K562 (cell line): Measurements from ENCODE around the gene LSP1. TPM values are rescaled to one million over a fixed set of nuclear protein-coding genes. Genes with fewer than 3 reads are reported as not detected.

ENCODE experiments used
- CREB3 ChIP-seq: fragments of 450-650 bp; conservative IDR thresholded peaks from 2 replicates; pipeline ENCODE4 v1.6.1; 2016; ENCODE audit warnings: missing genetic modification characterization, low read depth, mild to moderate bottlenecking, missing compliant biosample characterization, moderate library complexity
- CXXC5 ChIP-seq: fragments of 250-450 bp; sonication (Bioruptor Pico); IDR thresholded peaks from 2 replicates; pipeline ENCODE4 v1.8.0; 2022; ENCODE audit warnings: inconsistent platforms, mild to moderate bottlenecking, moderate library complexity
- HMGN3 ChIP-seq: IDR thresholded peaks from 2 replicates; pipeline ENCODE4 v1.6.1; 2011; ENCODE audit warnings: borderline replicate concordance, low read depth, mild to moderate bottlenecking, mixed read lengths, low read length; ENCODE audit not compliant: insufficient read length; ENCODE audit errors: extremely low read depth
- MECOM ChIP-seq: fragments of 250-450 bp; sonication (Bioruptor Pico); IDR thresholded peaks from 2 replicates; pipeline ENCODE4 v1.8.0; 2022; ENCODE audit warnings: inconsistent platforms
- NFYB ChIP-seq: IDR thresholded peaks from 2 replicates; pipeline ENCODE4 v1.6.1; 2011; ENCODE audit warnings: mild to moderate bottlenecking, moderate library complexity; ENCODE audit not compliant: insufficient read length; ENCODE audit errors: extremely low read depth
- PYGO2 ChIP-seq: fragments of 450-650 bp; IDR thresholded peaks from 2 replicates; pipeline ENCODE4 v1.6.1; 2016; ENCODE audit warnings: mild to moderate bottlenecking, missing genetic modification characterization, moderate library complexity, missing compliant biosample characterization
- RCOR1 ChIP-seq, 2 experiments: IDR thresholded peaks; 2 replicates each; pipeline ENCODE4 v1.6.1; 2012; ENCODE audit warnings: low read depth in 2 of 2, low read length in 2 of 2, borderline replicate concordance in 1 of 2, improper control_type of control experiment in 1 of 2
- SMC3 ChIP-seq: conservative IDR thresholded peaks from 2 replicates; pipeline ENCODE4 v1.6.1; 2011; ENCODE audit warnings: low read depth, low read length, improper control_type of control experiment; ENCODE audit not compliant: insufficient read depth
- THRAP3 ChIP-seq: fragments of 450-650 bp; IDR thresholded peaks from 2 replicates; pipeline ENCODE4 v1.6.1; 2016; ENCODE audit warnings: mild to moderate bottlenecking, inconsistent platforms, borderline replicate concordance
- UBTF ChIP-seq, 2 experiments: IDR thresholded peaks; 2 replicates each; pipeline ENCODE4 v1.6.1; 2012; ENCODE audit warnings: improper control_type of control experiment in 2 of 2, low read depth in 2 of 2, low read length in 2 of 2, borderline replicate concordance in 1 of 2
- ZBTB1 ChIP-seq: sonication (generic); formaldehyde crosslinking; IDR thresholded peaks from 2 replicates; pipeline ENCODE4 v1.8.1; 2023; ENCODE audit warnings: missing genetic modification reagents, low read depth, mild to moderate bottlenecking, borderline replicate concordance
- ZNF212 ChIP-seq: fragments of 450-650 bp; formaldehyde crosslinking; IDR thresholded peaks from 2 replicates; pipeline ENCODE4 v1.4.0; 2020; ENCODE audit warnings: mild to moderate bottlenecking
- polyA plus RNA-seq, 8 experiments: library from polyadenylated mRNA; depleted of rRNA in 4 of 8; stranded (reverse) in 5 of 8; unstranded in 3 of 8; fragments of >200 nt; fragmentation: Nextera tagmentation in 2 of 8; fragmentation: Illumina TruSeq in 1 of 8; extraction: Ambion mirVana in 2 of 8; extraction: Trizol in 1 of 8; gene quantifications; 2 replicates each; pipeline versions ENCODE4 v1.2.1 to v1.2.3, GENCODE V29; 2011 to 2014; ENCODE audit warnings: inconsistent platforms in 1 of 8, missing spikeins in 1 of 8
- total RNA-seq, 7 experiments: library from RNA; depleted of rRNA in 6 of 7; stranded (reverse); fragments of >200 nt in 6 of 7; fragmentation: Illumina TruSeq in 2 of 7; extraction: Trizol in 2 of 7; gene quantifications; 2 replicates each; pipeline versions ENCODE4 v1.2.1 to v1.2.3, GENCODE V29; 2011 to 2021; ENCODE audit warnings: low replicate concordance in 1 of 7
- TF ChIP-seq, protein P1 (sequence below): sonication (generic); formaldehyde crosslinking; IDR thresholded peaks from 2 replicates; pipeline ENCODE4 v1.8.0; 2023; ENCODE audit warnings: mild to moderate bottlenecking, missing genetic modification reagents
- TF ChIP-seq, protein P2 (sequence below): sonication (generic); formaldehyde crosslinking; IDR thresholded peaks from 2 replicates; pipeline ENCODE4 v1.8.0; 2022; ENCODE audit warnings: missing genetic modification reagents, mild to moderate bottlenecking, moderate library complexity, borderline replicate concordance
- TF ChIP-seq, protein P3 (sequence below): IDR thresholded peaks from 2 replicates; pipeline ENCODE4 v1.6.1; 2011; ENCODE audit warnings: borderline replicate concordance, low read depth, mild to moderate bottlenecking, moderate library complexity, low read length; ENCODE audit not compliant: insufficient read depth, poor library complexity, severe bottlenecking

LSP1 gene
- total and polyA plus RNA-seq, 9 of the 15 experiments (the other 6 are each of a cell fraction or from before 2014, with no cell fraction given), result 0.08 to 2.9 (median 0.65) TPM; not detected in 2

DNA sequence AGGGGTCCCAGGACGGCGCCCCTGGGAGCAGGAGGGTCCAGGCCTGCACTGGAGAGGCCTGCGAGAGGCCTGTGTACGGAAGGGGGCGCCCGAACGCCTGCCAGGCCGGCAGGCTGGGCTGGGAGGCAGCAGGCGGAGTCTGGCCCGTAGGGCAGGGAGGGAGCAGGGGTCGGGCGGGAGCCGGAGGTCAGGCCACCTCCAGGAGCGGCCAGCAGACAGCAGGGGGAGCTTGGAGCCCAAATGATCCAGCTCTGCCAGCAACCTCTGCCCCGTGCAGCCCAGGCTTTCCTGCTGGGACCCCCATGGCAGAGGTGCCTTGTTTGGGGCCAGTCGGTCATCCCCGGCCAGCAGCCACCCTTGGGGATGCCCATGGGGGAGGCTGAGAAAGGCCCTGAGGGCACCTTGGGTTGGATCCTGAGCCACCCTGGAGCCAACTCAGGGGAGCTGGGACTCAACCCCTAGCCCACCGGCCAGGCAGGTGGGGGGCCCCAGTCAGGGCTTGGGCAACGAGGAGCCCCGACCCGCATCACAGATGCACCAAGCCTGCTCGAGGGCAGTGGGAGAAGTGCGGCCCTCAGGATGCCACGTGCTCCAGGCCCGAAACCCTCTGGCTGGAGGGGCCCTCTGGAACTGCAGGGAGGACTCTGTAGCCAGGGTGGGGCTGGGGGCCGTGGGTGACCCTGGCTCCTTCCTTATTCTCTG is 27.7 kb upstream of the LSP1 start (continued):
- TF ChIP-seq UBTF (IDR thresholded peaks at IDR 0.05; ENCODE audit: borderline replicate concordance in 1 of 2, low read depth in 2 of 2, low read length in 2 of 2), result peak; percentile 40 to 51; a peak in 1 of 4 replicates
- TF ChIP-seq, protein P1, sequence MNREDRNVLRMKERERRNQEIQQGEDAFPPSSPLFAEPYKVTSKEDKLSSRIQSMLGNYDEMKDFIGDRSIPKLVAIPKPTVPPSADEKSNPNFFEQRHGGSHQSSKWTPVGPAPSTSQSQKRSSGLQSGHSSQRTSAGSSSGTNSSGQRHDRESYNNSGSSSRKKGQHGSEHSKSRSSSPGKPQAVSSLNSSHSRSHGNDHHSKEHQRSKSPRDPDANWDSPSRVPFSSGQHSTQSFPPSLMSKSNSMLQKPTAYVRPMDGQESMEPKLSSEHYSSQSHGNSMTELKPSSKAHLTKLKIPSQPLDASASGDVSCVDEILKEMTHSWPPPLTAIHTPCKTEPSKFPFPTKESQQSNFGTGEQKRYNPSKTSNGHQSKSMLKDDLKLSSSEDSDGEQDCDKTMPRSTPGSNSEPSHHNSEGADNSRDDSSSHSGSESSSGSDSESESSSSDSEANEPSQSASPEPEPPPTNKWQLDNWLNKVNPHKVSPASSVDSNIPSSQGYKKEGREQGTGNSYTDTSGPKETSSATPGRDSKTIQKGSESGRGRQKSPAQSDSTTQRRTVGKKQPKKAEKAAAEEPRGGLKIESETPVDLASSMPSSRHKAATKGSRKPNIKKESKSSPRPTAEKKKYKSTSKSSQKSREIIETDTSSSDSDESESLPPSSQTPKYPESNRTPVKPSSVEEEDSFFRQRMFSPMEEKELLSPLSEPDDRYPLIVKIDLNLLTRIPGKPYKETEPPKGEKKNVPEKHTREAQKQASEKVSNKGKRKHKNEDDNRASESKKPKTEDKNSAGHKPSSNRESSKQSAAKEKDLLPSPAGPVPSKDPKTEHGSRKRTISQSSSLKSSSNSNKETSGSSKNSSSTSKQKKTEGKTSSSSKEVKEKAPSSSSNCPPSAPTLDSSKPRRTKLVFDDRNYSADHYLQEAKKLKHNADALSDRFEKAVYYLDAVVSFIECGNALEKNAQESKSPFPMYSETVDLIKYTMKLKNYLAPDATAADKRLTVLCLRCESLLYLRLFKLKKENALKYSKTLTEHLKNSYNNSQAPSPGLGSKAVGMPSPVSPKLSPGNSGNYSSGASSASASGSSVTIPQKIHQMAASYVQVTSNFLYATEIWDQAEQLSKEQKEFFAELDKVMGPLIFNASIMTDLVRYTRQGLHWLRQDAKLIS (CRISPR knock-in tag), result no peak
- 0 out of 2 replicates have a peak, but pooled peaks have one; percentile 10 for TF ChIP-seq CXXC5 (CRISPR knock-in tag)
- TF ChIP-seq ZNF212, result no peak
- TF ChIP-seq THRAP3, result no peak
- no peak for TF ChIP-seq MECOM (CRISPR knock-in tag)
- TF ChIP-seq NFYB, result no peak
- no peak for TF ChIP-seq CREB3 (tag)
- TF ChIP-seq, protein P2, sequence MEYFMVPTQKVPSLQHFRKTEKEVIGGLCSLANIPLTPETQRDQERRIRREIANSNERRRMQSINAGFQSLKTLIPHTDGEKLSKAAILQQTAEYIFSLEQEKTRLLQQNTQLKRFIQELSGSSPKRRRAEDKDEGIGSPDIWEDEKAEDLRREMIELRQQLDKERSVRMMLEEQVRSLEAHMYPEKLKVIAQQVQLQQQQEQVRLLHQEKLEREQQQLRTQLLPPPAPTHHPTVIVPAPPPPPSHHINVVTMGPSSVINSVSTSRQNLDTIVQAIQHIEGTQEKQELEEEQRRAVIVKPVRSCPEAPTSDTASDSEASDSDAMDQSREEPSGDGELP, result peak; percentile 58
- peak; percentile 69 for TF ChIP-seq SMC3
- TF ChIP-seq, protein P3, sequence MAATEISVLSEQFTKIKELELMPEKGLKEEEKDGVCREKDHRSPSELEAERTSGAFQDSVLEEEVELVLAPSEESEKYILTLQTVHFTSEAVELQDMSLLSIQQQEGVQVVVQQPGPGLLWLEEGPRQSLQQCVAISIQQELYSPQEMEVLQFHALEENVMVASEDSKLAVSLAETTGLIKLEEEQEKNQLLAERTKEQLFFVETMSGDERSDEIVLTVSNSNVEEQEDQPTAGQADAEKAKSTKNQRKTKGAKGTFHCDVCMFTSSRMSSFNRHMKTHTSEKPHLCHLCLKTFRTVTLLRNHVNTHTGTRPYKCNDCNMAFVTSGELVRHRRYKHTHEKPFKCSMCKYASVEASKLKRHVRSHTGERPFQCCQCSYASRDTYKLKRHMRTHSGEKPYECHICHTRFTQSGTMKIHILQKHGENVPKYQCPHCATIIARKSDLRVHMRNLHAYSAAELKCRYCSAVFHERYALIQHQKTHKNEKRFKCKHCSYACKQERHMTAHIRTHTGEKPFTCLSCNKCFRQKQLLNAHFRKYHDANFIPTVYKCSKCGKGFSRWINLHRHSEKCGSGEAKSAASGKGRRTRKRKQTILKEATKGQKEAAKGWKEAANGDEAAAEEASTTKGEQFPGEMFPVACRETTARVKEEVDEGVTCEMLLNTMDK, result peak; percentile 50
- no peak for TF ChIP-seq ZBTB1 (CRISPR knock-in tag)
- peak; percentile 46 for TF ChIP-seq HMGN3
- TF ChIP-seq RCOR1 (IDR thresholded peaks at IDR 0.05; ENCODE audit: borderline replicate concordance in 1 of 2, low read depth in 2 of 2, low read length in 2 of 2), result 0 out of 4 replicates have a peak, but pooled peaks of 1 of the 2 experiments have one; percentile 24
- no peak for TF ChIP-seq PYGO2 (tag)
